ENCODE results near the gene TRIM14.

TRIM14 gene

GRCh38 chr9:98037357-98037756 is 81.7 kb downstream of the TRIM14 start:
- TF ChIP-seq EGR2 (tag by site-specific recombination; IDR thresholded peaks at IDR 0.05; ENCODE audit: low read depth) (peak; percentile 48), ZFHX2 (tag by site-specific recombination; conservative IDR thresholded peaks at IDR 0.05) (no peak; the same call in 1 of the 2 replicates)
- ChIA-PET CTCF (interaction anchor here (0.8 to 3.1 kb wide), 4 partner anchors 16 to 186 kb away, joined by 3 to 14 read pairs (median 4); partner anchors contain the start of gene TRMO), POLR2A (interaction anchor here (1.9 kb wide), 1 partner anchor 19 kb away, joined by 9 read pairs; the partner anchor contains the start of gene NANS)

DNA sequence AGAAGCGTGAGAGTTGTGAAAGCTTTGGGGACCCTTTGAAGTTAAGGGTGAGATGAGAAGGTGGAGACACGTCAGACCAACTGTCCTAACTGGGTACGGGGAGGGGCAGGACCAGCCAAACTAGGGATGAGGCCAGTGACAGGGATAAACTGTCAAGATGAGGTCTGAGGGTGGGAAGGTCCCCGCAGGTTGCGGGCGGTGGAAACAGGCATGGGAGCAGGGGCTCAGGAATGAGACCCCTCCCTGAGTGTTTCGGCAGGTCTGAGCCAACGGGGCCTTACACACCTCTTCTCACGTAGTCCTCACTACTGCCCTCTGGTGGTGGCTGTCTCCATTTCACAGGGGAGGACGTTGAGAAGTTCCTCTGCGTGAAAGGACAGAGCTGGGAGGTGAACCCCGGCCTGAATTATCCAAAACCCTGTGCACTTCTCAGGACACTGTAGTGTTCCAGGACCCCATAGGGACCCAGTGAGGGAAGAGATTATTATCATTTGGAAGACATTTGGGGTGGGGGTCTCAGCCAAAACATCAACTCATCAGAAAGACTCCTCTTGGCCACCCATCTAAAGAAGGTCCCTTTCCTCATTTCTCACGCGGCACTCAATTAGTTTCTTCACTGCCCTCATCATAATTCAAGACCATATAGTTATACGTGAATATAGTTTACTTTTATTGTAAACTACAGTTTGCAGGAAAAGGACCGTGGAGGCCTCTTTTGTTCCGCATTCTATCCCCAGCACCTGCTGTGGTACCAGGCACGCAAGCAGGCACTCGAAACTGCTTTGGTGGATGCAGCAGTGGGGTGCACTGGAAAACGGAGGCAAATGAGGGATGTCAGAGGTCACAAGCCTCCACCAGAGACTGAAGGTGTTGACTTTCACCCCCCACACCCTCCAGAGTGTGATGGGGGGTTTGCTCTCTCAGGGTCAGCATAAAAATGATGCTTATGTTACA is 84.2 kb downstream of the TRIM14 start:
- Histone ChIP-seq H3K4me3 (ENCODE audit: low read depth, low read length) (no peak overlapping the region), H3K27ac (ENCODE audit: extremely low read depth, low read depth, low read length) (no peak overlapping the region), H3K36me3 (ENCODE audit: control insufficient read depth in 2 of 2, insufficient read depth in 1 of 2, low read length in 2 of 2) (no peaks in the 10 kb centered on the region), H3K4me1 (ENCODE audit: control insufficient read depth, insufficient read depth, low read length) (no peaks in the 10 kb centered on the region), H3K9me3 (ENCODE audit: control insufficient read depth, insufficient read depth, low read depth, low read length) (no peaks in the 10 kb centered on the region)
- TF ChIP-seq ZNF654 (tag by site-specific recombination; IDR thresholded peaks at IDR 0.05; ENCODE audit: low read depth) (peak; percentile 30), CTCF (tag by site-specific recombination; IDR thresholded peaks at IDR 0.05) (peak; percentile 33; the same call in 1 of the 2 replicates), PATZ1 (tag by site-specific recombination; IDR thresholded peaks at IDR 0.05) (peak; percentile 84), ZNF623 (tag by site-specific recombination; IDR thresholded peaks at IDR 0.05) (no peak), ZNF335 (tag by site-specific recombination; conservative IDR thresholded peaks at IDR 0.05) (peak; percentile 78), PRDM10 (tag by site-specific recombination; IDR thresholded peaks at IDR 0.05) (peak; percentile 32; the same call in 1 of the 2 replicates), SCRT2 (tag by site-specific recombination; IDR thresholded peaks at IDR 0.05) (no peak), PRDM2 (tag by site-specific recombination; IDR thresholded peaks at IDR 0.05; ENCODE audit: borderline replicate concordance) (no peak), ZFP3 (tag by site-specific recombination; IDR thresholded peaks at IDR 0.05; ENCODE audit: low read depth) (no peak), ZNF184 (tag by site-specific recombination; IDR thresholded peaks at IDR 0.05) (no peak), ZNF155 (tag by site-specific recombination; IDR thresholded peaks at IDR 0.05) (no peak), ZNF157 (tag by site-specific recombination; IDR thresholded peaks at IDR 0.05) (no peak)
- ChIA-PET CTCF (interaction anchor here (0.5 to 3.6 kb wide), 35 partner anchors 9 to 406 kb away, joined by 3 to 26 read pairs (median 3); partner anchors contain the start of genes CORO2A, NANS and TRMO), POLR2A (interaction anchor here (1.0 kb wide), 1 partner anchor 21 kb away, joined by 6 read pairs; the partner anchor contains the start of gene NANS)

More at GRCh38 chr9:98037357-98037756, 81.7 kb downstream of the TRIM14 start:
- Histone ChIP-seq H3K9me3 (ENCODE audit: control insufficient read depth, insufficient read depth, low read depth, low read length) (no peaks in the 10 kb centered on the region), H3K4me1 (ENCODE audit: control insufficient read depth, insufficient read depth, low read length) (no peaks in the 10 kb centered on the region), H3K27ac (ENCODE audit: extremely low read depth, low read depth, low read length) (no peak overlapping the region), H3K36me3 (ENCODE audit: control insufficient read depth in 2 of 2, insufficient read depth in 1 of 2, low read length in 2 of 2) (no peaks in the 10 kb centered on the region), H3K4me3 (ENCODE audit: low read depth, low read length) (no peak overlapping the region)
